ENCODE results near the gene PPARD. TPM values are rescaled to one million over a fixed set of nuclear protein-coding genes. Genes with fewer than 3 reads are reported as not detected.
A peak's percentile ranks its signal among the peaks of the same experiment; 100 is the strongest.
"Not testable (repeated sequence)": the region's sequence is repeated elsewhere in the genome, so short reads cannot be mapped to it uniquely, and the experiment has no call there.

PPARD gene
- polyA plus RNA-seq, 1 experiment: 26.9 TPM

DNA sequence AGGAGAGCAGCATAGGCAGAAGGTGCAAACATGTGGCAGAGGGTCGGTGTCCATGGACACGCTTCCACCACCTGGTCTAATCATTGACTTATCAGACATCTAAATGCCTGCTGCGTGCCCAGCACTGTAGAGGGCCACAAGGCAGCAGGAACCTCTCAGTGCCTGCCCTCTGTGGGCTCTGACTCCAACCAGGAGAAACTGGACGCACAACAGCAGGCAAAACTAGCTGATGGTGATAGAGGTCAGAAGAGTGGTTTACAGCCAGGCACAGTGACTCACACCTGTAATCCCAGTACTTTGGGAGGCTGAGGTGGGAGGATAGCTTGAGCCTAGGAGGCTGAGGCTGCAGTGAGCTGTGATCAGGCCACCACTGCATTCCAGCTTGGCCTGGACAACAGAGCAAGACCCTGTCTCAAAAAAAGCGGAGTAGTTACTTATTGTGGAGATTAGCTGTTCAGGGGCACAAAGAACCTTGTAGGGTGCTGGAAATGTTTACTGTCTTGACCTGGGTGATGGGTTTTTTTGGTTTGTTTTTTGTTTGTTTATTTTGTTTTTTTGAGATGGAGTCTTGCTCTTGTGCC, 46.5 kb downstream of the PPARD start:
- Histone ChIP-seq H3K4me3 (ENCODE audit: low read depth, low read length) (no peak overlapping the region), H3K27me3 (ENCODE audit: control insufficient read depth, insufficient read depth, low read length) (no peaks in the 10 kb centered on the region), H3K27ac (ENCODE audit: low read depth, low read length) (no peak overlapping the region), H3K9me3 (ENCODE audit: control insufficient read depth, insufficient read depth, low read length) (no peaks in the 10 kb centered on the region; the same call in 1 of the 2 replicates)
- no peak for DNase-seq (ENCODE audit: low read depth, low spot score)
- ChIA-PET CTCF (interaction anchor here (1.5 to 3.4 kb wide), 2 partner anchors 11 to 26 kb away, joined by 3 to 17 read pairs; no protein-coding TSS in a partner anchor), POLR2A (no interaction called here)
- TF ChIP-seq, protein P1, sequence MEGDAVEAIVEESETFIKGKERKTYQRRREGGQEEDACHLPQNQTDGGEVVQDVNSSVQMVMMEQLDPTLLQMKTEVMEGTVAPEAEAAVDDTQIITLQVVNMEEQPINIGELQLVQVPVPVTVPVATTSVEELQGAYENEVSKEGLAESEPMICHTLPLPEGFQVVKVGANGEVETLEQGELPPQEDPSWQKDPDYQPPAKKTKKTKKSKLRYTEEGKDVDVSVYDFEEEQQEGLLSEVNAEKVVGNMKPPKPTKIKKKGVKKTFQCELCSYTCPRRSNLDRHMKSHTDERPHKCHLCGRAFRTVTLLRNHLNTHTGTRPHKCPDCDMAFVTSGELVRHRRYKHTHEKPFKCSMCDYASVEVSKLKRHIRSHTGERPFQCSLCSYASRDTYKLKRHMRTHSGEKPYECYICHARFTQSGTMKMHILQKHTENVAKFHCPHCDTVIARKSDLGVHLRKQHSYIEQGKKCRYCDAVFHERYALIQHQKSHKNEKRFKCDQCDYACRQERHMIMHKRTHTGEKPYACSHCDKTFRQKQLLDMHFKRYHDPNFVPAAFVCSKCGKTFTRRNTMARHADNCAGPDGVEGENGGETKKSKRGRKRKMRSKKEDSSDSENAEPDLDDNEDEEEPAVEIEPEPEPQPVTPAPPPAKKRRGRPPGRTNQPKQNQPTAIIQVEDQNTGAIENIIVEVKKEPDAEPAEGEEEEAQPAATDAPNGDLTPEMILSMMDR (IDR thresholded peaks at IDR 0.05; ENCODE audit: low read depth, low read length): no peak

DNA sequence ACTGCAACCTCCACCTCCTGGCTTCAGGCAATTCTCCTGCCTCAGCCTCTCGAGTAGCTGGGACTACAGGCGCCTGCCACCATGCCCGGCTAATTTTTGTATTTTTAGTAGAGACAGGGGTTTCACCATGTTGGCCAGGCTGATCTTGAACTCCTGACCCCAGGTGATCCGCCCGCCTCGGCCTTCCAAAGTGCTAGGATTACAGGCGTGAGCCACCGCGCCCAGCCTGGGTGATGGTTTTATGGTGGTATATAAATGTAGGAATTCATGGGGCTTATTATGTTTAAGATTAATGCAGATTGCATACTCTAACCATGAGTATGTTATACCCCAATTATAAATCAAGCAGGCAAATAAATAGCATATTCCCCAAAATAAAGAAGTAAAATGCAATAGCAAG, 47.0 kb downstream of the PPARD start:
- H3K9me3 ChIP-seq (ENCODE audit: control insufficient read depth, insufficient read depth, low read length); DNase-seq (ENCODE audit: low read depth, low spot score); H3K4me3 ChIP-seq (ENCODE audit: low read depth, low read length); POLR2A ChIA-PET; H3K27ac ChIP-seq (ENCODE audit: low read depth, low read length); H3K27me3 ChIP-seq (ENCODE audit: control insufficient read depth, insufficient read depth, low read length): not testable (repeated sequence)
- CTCF ChIA-PET: interaction anchor here (1.5 to 3.4 kb wide), 2 partner anchors 12 to 26 kb away, joined by 3 to 17 read pairs; no protein-coding TSS in a partner anchor

DNA sequence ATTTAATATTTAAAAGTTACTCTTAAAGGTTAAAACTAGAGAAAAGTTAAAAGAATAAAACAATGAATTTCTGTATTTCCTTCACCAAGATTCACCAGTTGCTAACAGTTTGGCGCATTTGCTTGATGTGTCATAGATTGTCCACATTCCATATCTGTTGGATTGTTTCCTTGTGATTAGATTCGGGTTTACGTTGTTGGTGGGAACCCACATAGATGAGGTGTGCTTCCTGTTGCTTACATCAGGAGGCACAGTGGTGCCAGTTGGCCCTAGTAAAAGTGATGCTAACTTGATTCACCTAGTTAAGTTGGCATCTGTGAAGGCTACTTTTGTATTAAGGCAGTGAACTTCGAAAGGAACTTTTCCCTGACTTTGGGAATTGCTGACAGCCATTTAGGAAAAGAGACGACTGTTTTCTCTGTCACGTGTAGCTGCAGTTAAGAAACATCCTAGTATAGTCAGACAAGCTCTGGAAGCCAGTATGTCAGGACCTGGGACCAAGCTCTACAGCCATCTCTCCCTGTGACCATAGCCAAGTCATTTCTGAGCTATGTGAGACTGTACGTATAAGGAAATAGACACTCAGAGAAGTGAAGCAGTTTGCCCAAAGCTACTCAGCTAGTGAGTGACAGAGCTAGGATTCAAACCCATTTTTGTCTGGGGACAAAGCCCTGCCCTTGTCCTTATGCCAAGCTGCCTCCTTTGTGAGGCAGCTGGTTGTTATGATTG, 49.0 kb downstream of the PPARD start:
- DNase-seq (ENCODE audit: low read depth, low spot score): peak; percentile 85
- ChIA-PET CTCF (interaction anchor here (2.3 to 3.4 kb wide), 2 partner anchors 24 to 28 kb away, joined by 5 to 17 read pairs; no protein-coding TSS in a partner anchor), POLR2A (interaction anchor here (0.9 to 1.6 kb wide), 3 partner anchors 24 to 103 kb away, joined by 3 to 7 read pairs (median 4); no protein-coding TSS in a partner anchor)
- peak overlapping the region; percentile 95 for H3K27ac ChIP-seq (ENCODE audit: low read depth, low read length)
- H3K9me3 ChIP-seq (ENCODE audit: control insufficient read depth, insufficient read depth, low read length): no peaks in the 10 kb centered on the region; the same call in 1 of the 2 replicates
- no peaks in the 10 kb centered on the region for H3K27me3 ChIP-seq (ENCODE audit: control insufficient read depth, insufficient read depth, low read length)
- H3K4me3 ChIP-seq (ENCODE audit: low read depth, low read length): no peak overlapping the region
- TF ChIP-seq, protein P1 (IDR thresholded peaks at IDR 0.05; ENCODE audit: low read depth, low read length): peak; percentile 38

DNA sequence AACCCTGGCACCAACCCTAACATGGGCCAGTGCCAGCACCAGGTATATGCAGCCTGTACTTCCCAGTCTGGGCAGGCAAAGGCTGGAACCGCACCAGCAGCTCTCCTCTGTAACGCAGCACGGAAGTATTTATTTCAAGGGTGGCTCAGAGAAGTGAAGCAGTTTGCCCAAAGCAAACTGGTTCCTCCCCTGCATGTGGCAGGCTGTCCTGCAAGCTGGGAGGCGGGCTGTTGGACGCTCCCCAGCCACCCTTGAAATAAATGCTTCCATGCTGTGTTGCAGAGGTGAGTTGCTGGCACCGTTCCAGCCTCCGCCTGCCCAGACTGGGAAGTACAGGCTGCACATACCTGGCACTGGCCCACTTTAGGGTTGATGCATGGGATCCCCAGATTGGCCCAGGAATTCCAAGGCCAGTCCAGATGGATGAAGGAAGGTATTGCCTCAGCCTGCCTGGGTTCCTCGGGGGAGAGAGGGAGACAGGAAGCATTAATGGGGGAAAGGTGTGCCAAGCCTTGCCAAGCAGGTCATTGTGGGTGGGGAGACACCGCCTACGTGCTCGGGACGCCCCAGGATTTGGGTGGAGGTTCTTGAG, 49.8 kb downstream of the PPARD start:
- peak overlapping the region; percentile 95 for H3K27ac ChIP-seq (ENCODE audit: low read depth, low read length)
- POLR2A ChIA-PET: interaction anchor here (0.9 to 1.6 kb wide), 2 partner anchors 23 to 104 kb away, joined by 3 to 7 read pairs; no protein-coding TSS in a partner anchor
- no peaks in the 10 kb centered on the region for H3K27me3 ChIP-seq (ENCODE audit: control insufficient read depth, insufficient read depth, low read length)

More for the DNA sequence above, 49.8 kb downstream of the PPARD start:
- no peaks in the 10 kb centered on the region; the same call in 1 of the 2 replicates for H3K9me3 ChIP-seq (ENCODE audit: control insufficient read depth, insufficient read depth, low read length)
- CTCF ChIA-PET: interaction anchor here (2.3 to 3.4 kb wide), 2 partner anchors 23 to 27 kb away, joined by 5 to 17 read pairs; no protein-coding TSS in a partner anchor
- DNase-seq (ENCODE audit: low read depth, low spot score): no peak
- no peak overlapping the region for H3K4me3 ChIP-seq (ENCODE audit: low read depth, low read length)
- TF ChIP-seq, protein P1 (IDR thresholded peaks at IDR 0.05; ENCODE audit: low read depth, low read length): no peak
